Fibroblast of lung (primary cell): ENCODE measurements around the gene AKR1C2. TPM values are rescaled to one million over a fixed set of nuclear protein-coding genes. Genes with fewer than 3 reads are reported as not detected.
"Not testable (repeated sequence)": the region's sequence is repeated elsewhere in the genome, so short reads cannot be mapped to it uniquely, and the experiment has no call there.

Source experiments
- DNase-seq, 2 donors: peaks; one replicate each; pipeline versions ENCODE4 v3.0.0 to v3.0.0-alpha.2; 2010; ENCODE audit warnings: low read depth in 2 of 2
- H2AFZ ChIP-seq: 2 replicates; pipeline ENCODE4 v1.5.1; 2012; ENCODE audit warnings: low read length, control low read depth, inconsistent platforms
- H3K27ac ChIP-seq: 2 replicates; pipeline ENCODE4 v1.5.1; 2011; ENCODE audit warnings: low read length, control low read depth; ENCODE audit not compliant: insufficient read depth
- H3K27me3 ChIP-seq: 2 replicates; pipeline ENCODE4 v1.5.1; 2011; ENCODE audit warnings: mild to moderate bottlenecking, low read length; ENCODE audit not compliant: control insufficient read depth, insufficient read depth
- H3K36me3 ChIP-seq: 2 replicates; pipeline ENCODE4 v1.5.1; 2011; ENCODE audit warnings: low read length; ENCODE audit not compliant: control insufficient read depth, insufficient read depth
- H3K4me1 ChIP-seq: 2 replicates; pipeline ENCODE4 v1.5.1; 2011; ENCODE audit warnings: low read length; ENCODE audit not compliant: control insufficient read depth, insufficient read depth; ENCODE audit errors: extremely low read depth
- H3K4me2 ChIP-seq: 2 replicates; pipeline ENCODE4 v1.5.1; 2011; ENCODE audit warnings: low read length, control low read depth; ENCODE audit not compliant: insufficient read depth; ENCODE audit errors: extremely low read depth
- H3K4me3 ChIP-seq, 4 experiments: fragments of 200-600 bp in 1 of 4; sonication (generic) in 1 of 4; replicated peaks in 1 of 4; 2 replicates each; pipeline ENCODE4 v1.5.1; 2011 to 2016; ENCODE audit warnings: low read length in 4 of 4, low read depth in 3 of 4, mild to moderate bottlenecking in 3 of 4, control low read depth in 2 of 4, inconsistent platforms in 1 of 4, mixed read lengths in 1 of 4; ENCODE audit not compliant: insufficient read depth in 1 of 4; ENCODE audit errors: control extremely low read depth in 1 of 4
- H3K79me2 ChIP-seq: 2 replicates; pipeline ENCODE4 v1.5.1; 2012; ENCODE audit warnings: mild to moderate bottlenecking, low read length, inconsistent platforms; ENCODE audit not compliant: control insufficient read depth, insufficient read depth
- H3K9ac ChIP-seq: 2 replicates; pipeline ENCODE4 v1.5.1; 2011; ENCODE audit warnings: mild to moderate bottlenecking, low read length, control low read depth; ENCODE audit not compliant: insufficient read depth
- H3K9me3 ChIP-seq: 2 replicates; pipeline ENCODE4 v1.5.1; 2012; ENCODE audit warnings: low read depth, low read length; ENCODE audit not compliant: control insufficient read depth, insufficient read depth
- H4K20me1 ChIP-seq: 2 replicates; pipeline ENCODE4 v1.5.1; 2011; ENCODE audit warnings: low read length; ENCODE audit not compliant: control insufficient read depth, insufficient read depth; ENCODE audit errors: extremely low read depth
- EZH2 ChIP-seq: IDR thresholded peaks from 2 replicates; pipeline ENCODE4 v1.5.1; 2012; ENCODE audit warnings: low read length, control low read depth, mild to moderate bottlenecking; ENCODE audit errors: missing control alignments
- polyA plus RNA-seq, 2 donors: library from polyadenylated mRNA; depleted of rRNA in 1 of 2; stranded (reverse) in 1 of 2; unstranded in 1 of 2; fragments of >200 nt; gene quantifications; 2 replicates each; pipeline ENCODE4 v1.2.1, GENCODE V29; 2011 to 2012; ENCODE audit warnings: missing spikeins in 1 of 2
- total RNA-seq: library from RNA; depleted of rRNA; stranded (reverse); fragments of >200 nt; gene quantifications from 2 replicates; pipeline ENCODE4 v1.2.1, GENCODE V29; 2014
- TF ChIP-seq, protein P1 (sequence below), 2 donors: IDR thresholded peaks in 1 of 2; conservative IDR thresholded peaks in 1 of 2; 1 replicate in 1 of 2; 2 replicates in 1 of 2; pipeline ENCODE4 v1.5.1; 2011 to 2012; ENCODE audit warnings: low read length in 2 of 2, control low read depth in 1 of 2, inconsistent platforms in 1 of 2, low read depth in 1 of 2, mild to moderate bottlenecking in 1 of 2

Gene AKR1C2
- total and polyA plus RNA-seq, 2 donors (not counting 1 experiment from before 2014, with no cell fraction given) = 10.6 to 14.6 TPM

DNA sequence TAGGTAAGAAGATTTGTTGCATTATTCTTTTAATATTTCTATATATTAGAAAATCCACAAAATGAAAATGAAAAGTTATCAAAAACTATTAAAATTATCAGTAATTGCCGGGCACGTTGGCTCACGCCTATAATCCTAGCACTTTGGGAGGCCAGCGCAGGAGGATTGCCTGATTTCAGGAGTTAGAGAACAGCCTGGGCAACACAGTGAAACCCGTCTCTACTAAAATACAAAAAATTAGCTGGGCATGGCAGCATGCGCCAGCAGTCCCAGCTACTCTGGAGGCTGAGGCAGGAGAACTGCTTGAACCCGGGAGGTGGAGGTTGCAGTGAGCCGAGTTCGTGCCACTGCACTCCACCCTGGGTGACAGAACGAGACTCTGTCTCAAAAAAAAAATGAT is 11.1 kb downstream of the AKR1C2 start:
- not testable (repeated sequence) for H3K27ac ChIP-seq, H3K79me2 ChIP-seq, H2AFZ ChIP-seq, H3K4me1 ChIP-seq, H3K9ac ChIP-seq, H3K27me3 ChIP-seq, H3K4me3 ChIP-seq, H3K4me2 ChIP-seq, H3K36me3 ChIP-seq, DNase-seq, H4K20me1 ChIP-seq, H3K9me3 ChIP-seq

DNA sequence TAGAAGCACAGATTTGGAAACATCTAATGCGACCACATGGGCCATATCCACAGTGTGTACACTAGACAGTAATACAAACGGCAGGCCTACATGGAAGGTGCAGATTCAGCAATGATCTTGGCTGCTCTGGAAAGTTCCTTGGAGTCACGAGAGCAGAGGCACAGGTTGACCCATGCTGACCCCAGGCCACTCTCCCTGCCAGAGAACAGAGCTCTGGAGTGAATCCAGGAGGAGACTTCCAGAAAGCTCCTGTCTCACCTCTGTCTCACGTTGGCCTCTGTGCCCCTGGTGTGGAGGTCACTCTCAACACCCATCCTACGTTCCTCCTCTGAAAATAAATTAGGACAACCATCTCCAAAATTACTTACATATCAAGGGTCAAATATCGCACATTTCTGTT is 12.2 kb downstream of the AKR1C2 start:
- not testable (repeated sequence) for H4K20me1 ChIP-seq, H3K4me2 ChIP-seq, H3K4me3 ChIP-seq, H3K27ac ChIP-seq, H3K9ac ChIP-seq, H3K9me3 ChIP-seq, H3K79me2 ChIP-seq, H3K27me3 ChIP-seq, H3K4me1 ChIP-seq, DNase-seq, H3K36me3 ChIP-seq, H2AFZ ChIP-seq

DNA sequence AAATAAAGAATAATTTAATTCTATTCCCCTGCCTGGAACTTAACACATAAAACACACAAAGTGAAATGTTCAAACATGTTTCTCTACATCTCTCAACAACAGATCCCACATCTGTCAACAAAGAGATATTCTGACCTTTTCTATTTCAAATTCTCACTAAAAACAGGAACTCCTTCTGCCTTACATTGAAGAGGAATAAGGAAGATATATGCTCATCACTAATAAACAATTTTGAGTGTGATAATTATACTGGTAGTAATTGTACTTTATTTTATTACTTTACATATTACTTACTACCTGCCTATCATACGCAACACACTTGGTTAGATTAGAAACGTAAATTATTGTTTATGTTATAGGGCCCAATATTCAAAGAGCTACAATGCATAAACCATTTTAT is 13.4 kb downstream of the AKR1C2 start:
- Histone ChIP-seq H3K9ac (no peak overlapping the region), H3K79me2 (no peaks in the 10 kb centered on the region), H3K4me3 (no peak overlapping the region), H2AFZ (no peak overlapping the region), H3K36me3 (no peaks in the 10 kb centered on the region), H3K27me3 (no peaks in the 10 kb centered on the region), H3K4me2 (no peak overlapping the region), H3K27ac (no peak overlapping the region), H3K4me1 (no peaks in the 10 kb centered on the region), H4K20me1 (no peaks in the 10 kb centered on the region), H3K9me3 (no peaks in the 10 kb centered on the region)
- TF ChIP-seq, protein P1, sequence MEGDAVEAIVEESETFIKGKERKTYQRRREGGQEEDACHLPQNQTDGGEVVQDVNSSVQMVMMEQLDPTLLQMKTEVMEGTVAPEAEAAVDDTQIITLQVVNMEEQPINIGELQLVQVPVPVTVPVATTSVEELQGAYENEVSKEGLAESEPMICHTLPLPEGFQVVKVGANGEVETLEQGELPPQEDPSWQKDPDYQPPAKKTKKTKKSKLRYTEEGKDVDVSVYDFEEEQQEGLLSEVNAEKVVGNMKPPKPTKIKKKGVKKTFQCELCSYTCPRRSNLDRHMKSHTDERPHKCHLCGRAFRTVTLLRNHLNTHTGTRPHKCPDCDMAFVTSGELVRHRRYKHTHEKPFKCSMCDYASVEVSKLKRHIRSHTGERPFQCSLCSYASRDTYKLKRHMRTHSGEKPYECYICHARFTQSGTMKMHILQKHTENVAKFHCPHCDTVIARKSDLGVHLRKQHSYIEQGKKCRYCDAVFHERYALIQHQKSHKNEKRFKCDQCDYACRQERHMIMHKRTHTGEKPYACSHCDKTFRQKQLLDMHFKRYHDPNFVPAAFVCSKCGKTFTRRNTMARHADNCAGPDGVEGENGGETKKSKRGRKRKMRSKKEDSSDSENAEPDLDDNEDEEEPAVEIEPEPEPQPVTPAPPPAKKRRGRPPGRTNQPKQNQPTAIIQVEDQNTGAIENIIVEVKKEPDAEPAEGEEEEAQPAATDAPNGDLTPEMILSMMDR (conservative IDR thresholded peaks at IDR 0.05 in 1 of 2, IDR thresholded peaks at IDR 0.05 in 1 of 2; ENCODE audit: low read depth in 1 of 2, low read length in 2 of 2) = no peak
- TF ChIP-seq EZH2 = no peak
- no peak for DNase-seq

DNA sequence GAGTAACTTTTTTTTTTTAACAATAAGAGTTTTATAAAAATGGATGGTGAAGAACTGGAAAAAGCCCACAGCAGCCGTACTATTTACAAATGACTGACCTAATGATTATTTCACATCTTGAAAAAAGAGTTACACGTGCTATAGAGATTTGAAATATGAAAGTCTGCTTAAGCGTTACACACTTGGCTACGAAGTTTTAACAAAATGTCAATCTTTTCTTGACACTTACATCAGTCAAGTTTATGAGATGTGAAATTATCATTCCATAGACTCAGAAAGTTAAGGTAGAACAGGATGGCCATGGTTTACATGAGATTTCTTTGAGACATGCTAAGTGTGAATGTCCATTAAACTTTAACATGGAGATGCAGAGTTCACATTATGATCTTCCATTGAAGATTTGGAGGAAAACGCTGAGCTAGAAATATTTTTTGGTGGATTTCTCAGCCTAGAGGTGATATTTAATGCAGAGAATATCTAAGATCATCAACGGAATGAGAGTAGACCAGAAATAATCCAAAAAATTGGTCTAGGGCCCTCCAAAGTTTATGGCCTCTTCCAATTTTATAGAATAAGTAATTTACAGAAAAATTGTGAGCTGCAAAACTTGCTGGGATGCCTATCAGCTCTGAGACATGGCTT is 15.5 kb downstream of the AKR1C2 start:
- not testable (repeated sequence) for H3K4me2 ChIP-seq, H3K79me2 ChIP-seq, H3K9ac ChIP-seq, H3K36me3 ChIP-seq, DNase-seq, H3K9me3 ChIP-seq, H3K27me3 ChIP-seq, H4K20me1 ChIP-seq, H3K4me1 ChIP-seq, H3K27ac ChIP-seq, H3K4me3 ChIP-seq, H2AFZ ChIP-seq
